Activated T-cell treated with anti-CD3 and anti-CD28 coated beads, Interleukin-2, amount 50 U/mL, for 1 hour (primary cell): ENCODE results near the gene TMEM125.

ENCODE experiments used
- DNase-seq: peaks from one replicate; pipeline ENCODE4 v3.0.0-alpha.2; 2020

The TMEM125 gene

DNA sequence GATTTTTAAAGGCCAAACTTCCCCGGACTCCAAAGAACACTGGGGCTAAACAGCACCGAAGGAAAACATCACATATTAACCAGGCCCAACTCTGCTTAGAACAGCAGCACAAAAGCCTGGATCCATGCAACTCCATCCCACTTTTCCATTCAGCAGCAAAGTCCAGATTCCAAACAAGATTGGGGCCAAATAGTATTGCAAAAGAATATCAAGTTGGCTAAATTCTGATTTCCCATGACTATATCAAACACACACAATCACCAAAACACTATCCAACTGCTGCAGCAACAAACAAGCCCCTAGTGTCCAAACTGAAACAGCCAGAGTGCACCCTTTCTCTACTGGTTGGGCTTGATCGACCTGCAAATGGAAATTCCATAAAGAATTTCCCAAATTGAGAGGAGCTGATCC lies 19.4 kb upstream of the TMEM125 start:
- no peak for DNase-seq

DNA sequence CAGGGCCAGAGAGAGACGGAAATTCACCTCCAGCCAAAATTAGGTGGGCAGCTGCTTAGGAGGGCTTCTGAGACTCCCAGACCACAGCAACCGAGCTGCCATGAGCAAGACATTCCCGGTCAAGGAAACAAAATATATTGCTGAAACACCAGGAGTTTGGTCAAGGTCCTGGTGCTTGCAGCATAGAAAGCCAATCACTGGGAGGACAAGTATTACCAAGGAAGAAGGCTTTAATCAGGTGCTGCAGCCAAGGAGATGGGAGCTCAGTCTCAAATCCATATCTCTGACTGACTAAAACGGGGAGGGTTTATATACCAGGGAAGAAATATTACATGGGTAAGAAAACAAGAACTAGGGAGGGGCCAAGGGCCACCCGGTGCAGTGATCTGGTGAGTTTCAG lies 18.8 kb upstream of the TMEM125 start:
- no peak for DNase-seq

DNA sequence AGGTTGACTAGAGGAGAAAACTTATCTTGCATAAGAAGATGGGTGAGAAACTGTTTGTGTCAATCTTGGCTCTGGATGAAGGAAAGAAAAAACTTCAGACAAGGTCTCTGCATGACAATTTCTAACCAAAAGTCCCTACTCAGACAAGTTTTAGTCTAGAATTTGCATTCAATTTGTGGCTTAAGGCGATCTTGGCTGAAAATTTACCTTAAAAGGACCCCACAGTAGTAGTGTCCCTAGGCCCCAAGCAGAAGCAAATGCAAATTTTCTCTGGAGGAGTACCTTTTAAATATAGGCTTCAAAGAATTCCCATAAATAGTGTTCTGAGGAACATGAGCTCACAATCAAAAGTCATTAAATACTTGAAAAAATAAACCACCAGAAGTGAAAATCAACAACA lies 17.6 kb upstream of the TMEM125 start:
- no peak for DNase-seq

DNA sequence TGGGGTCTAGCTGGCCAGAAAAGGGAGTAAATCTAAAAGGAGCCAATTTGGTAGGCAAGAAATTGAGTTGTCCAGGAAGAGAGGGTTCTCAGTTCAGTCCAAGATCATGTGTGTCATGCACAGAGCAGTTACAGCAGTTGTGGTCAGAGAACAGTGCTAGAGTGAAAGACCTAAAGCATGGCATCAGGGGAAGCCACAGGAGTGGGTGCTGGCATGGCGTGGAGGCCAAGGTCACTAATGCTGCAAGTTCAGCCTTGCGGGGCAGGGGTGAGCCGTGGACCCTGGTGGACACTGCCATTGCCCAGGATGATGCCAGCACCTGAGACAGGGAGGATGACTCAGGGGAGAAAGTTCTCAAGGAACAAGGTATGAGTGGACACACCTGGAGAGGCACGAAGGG lies 16.6 kb upstream of the TMEM125 start:
- DNase-seq: no peak

DNA sequence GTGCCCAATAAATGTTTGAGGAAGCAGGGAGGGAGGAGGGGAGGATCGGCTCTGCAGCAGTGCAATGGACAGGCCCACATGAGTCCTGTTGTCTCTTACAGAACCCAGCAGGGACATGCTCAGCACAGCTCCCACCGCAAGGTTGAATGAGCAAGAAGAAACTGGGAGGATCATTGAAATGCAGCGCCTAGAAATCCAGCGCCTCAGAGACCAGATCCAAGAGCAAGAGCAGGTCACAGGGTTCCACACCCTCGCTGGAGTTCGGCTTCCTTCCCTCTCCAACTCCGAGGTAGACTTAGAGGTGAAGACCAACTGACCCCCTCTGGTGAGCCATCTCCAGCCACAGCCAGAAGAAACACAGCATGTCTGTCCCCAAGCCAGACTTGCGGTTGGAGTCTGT lies 15.9 kb upstream of the TMEM125 start:
- DNase-seq: no peak

DNA sequence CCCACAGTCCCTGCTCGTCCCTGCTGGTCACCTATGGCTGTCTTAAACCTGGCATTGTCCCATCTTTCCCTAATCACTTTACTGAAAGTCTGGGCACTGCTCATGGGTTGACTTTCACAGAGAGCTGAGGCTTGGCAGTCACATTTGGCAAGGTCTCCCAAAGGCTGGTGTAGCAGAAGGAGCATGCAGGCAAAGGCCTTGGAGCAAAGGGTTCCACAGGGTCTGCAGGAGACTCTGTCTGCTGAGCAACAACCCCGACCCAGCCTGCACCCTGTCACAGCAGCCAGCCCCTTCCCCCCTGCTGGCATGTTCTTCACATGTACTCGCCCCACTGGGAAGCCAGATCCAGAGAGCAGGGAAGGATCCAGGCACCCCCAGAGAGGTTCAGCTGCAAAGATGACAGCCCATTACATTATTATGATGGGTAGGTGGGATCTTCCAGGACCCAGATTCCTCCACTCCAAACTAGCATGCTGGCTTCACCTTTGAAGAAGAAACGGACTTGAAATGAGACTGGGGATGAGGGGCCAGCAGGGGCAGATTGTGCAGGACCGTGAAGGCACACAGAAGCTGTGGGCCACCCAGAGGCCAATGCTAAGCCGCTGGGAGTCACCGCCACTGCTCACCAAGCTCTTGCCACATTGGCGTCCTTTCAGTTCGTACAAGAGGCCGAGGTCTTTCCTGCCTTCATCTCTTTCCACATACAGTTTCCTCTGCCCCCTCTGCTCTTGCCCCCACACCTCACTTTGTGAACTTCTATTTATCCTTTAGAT lies 14.2 kb upstream of the TMEM125 start:
- DNase-seq: no peak

DNA sequence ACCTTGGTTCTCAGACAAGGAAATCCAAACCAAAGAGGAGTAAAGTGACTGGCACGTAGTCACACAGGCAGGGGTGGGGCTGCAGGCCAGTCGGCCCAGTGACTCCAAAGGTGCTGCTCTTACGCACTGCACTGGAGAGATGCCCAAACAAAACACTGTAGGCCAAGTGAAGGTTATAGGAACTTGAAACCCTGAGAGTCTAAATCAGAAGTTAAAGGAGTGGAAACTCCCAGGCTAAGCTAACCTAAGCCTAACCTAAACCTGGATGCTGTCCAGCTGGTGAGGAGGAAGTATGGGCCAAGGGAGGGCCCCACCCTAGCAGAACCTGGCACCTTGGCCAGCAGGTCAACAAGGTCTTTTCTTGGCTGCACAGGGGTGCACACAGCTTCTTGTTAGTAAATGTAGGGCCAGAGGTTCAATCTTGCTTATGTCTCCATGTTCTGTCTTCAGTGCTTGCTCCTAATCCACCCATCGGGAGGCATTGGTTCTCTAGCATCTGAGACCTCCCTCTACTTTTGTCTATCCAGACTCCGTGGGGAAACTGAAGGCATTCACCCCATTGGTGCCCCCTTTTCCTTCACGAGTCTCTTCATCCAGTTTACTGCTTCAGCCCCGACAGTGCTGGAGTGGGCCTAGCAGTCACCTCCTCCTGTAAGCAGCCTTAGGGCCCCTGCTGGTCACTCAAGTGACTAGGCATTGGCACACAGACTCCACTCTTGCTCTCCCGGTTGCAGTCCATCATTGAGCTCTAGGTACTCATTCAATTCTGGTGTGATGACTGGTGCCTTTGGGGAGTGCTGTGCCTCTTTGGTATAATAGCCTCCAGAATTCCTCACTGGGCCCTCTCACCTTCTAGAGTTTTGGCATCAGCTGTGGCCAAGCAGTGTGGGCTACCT lies 12.9 kb upstream of the TMEM125 start:
- DNase-seq: no peak

DNA sequence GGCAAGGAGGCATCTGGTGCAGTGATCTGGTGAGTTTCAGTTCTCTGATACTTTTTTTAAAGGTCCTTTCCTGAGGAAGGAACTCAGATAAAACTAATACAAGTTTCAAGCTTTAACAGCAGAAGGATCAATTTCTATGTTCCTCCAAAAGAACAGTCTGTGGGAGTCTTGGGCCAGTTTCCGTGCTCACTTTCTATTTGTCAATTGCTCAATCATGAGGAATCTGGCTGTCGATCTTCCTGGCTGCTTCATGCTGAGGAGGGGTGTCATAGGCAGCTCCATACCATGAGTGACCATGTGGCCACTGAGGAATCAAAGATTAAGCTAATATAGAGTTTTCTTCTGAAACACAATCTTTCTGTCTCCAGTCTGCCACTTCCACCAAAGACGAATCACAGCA lies 11.4 kb upstream of the TMEM125 start:
- DNase-seq: no peak

DNA sequence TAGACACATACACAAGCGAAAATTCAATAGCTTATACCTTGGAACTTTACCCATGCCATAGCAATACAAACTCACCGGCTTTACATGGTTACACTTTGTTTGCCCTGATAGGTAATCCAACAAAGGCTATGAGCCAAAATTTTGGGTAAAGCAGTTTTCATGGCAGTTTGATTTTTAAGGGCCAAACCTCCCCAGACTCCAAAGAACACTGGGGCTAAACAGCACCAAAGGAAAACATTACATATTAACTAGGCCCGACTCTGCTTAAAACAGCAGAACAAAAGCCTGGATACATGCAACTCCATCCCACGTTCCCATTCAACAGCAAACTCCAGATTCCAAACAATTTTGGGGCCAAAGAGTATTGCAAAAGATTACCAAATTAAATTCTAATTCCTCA lies 4.4 kb upstream of the TMEM125 start:
- no peak for DNase-seq

DNA sequence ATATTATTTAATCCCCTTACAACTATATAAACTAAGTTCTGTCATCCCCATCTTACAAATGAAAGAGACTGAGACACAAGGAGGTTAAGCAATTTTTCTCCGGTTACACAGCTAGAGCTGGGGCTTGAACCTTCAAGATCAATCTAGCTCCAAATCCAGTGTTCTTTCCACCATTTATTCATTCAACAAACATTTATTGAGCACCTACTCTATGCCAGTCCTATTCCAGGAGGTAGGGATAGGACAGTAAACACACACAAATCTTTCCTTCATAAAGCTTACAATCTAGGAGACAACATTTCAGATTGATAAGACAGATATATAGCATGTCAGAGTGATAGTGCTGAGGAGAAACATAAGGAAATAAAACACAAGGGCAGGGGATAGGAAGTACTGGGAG lies 2.9 kb upstream of the TMEM125 start:
- DNase-seq: no peak

DNA sequence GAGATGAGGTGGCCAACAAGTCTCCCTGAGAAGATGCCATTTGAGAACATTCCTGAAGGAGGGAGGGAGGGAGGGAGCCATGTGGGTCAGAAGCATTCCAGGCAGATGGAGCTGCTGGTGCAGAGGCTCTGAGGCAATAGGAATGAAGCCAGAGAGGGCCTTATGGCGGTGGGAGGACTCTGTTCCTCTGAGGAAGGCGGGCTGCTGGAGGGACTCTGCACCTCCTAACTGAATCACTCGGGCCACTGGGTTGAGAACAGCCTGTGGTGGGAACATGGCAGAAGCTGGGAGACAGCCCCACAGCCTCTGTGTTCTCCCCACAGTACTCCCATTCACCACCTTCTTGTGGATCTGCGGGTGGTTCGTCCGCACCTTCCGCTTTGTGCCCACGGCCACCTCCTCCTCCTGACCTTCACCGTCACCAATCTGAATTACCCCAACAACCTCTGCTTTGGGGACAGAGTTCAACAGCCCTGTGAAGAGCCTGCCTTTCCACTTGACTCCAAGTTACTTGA lies 2.4 kb upstream of the TMEM125 start:
- no peak for DNase-seq

DNA sequence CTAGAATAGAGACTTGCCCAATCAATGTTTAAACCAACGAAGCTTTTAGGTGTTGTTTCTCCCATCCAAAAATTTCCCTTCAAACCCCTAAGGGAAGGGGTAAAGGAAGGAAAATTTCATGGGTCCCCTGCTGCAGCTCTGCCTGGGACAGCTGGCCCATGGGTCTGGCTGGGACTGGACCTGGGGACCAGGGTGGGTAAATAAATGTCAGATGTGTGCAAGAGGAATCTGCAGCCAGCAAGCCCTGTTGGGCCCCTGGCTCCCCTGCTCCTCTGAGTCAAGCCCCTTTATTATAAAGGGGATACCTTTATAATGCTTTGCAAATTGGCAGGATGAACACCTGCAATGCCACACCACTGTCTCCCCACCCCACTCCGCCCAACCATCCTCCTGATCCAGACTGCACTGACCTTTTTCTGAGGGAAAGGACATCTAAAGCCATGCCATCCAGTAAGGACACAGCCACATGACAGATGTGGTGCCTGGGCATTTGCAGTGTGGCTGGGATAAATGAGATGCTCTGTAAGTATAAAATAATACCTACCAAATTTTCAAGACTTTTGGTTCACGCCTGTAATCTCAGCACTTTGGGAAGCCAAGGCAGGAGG lies 1.9 kb upstream of the TMEM125 start:
- no peak for DNase-seq

DNA sequence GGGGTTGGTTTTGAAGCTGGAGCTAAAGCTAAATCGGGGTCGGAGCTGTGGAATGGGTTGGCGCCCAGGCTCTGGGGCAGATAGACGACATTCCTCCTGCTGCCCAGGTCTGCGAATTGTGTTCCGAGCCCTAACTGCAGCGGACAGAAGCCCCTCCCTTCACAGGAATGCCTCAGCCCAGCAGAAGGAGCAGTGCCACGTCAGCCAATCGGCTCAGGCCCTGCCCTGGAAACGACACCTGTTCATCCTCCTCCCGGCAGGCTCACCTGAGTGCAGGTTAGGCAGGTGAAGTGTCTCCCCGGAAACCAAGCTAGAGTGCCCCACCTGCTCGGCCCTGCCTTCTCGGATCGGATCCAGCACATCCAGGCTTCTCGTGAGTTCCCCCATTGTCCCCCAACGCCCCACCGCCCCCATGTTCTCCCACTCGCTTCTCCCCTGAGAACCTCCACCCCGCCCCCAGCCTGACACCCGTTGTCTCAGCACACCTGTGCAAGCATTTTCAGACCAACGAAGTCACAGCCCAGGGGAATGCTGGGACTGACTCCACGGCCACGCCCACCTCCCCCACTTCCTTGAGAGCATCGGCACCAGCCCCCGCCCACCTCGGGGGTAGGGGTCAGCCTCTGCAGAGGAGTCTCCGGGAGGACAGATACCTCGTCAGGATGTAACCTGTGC lies 775 bp downstream of the TMEM125 start:
- DNase-seq: no peak

DNA sequence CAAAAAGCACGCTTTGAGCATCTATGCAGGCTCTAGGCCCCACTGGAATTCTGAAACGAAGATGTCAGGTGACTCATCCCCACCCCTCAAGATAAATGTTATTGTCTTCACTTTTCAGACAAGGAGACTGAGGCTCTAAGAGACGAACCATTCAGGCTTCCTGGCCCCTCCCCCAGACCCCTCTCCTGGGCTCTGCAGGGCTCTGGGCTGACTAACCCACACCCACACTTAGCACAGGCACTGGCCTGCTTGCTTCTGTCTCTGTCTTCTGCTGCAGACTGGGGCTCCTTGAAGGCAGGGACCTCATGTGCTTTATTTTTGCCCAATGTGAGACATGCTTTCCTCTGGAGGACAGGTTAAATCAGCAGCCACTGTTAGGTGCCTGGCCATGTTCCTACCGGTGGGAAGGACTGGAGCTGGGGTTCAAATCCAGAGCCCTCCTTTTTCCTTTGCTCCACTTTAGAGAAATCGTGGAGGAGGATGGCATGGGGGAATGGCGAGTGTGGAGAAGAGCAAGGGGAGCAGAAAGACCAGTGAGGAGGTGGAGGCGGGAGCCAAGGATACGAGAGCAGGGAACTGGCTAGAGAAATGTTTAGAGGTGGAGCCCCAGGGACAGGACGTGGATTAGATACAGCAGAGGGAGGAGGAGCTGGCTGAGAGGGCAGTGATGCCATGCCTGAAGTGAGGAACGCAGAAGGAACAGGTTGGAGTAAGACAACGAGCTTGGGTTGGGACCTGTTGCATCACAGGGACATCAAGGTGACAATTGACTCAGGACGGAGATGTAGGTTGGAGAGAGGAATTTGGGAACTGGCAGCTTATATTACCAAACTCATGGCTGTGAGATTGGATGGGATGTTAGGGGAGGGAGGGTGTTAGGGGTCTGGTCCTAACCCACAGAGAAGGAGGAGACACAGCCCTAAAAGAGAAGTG lies 1.7 kb downstream of the TMEM125 start:
- DNase-seq: no peak

DNA sequence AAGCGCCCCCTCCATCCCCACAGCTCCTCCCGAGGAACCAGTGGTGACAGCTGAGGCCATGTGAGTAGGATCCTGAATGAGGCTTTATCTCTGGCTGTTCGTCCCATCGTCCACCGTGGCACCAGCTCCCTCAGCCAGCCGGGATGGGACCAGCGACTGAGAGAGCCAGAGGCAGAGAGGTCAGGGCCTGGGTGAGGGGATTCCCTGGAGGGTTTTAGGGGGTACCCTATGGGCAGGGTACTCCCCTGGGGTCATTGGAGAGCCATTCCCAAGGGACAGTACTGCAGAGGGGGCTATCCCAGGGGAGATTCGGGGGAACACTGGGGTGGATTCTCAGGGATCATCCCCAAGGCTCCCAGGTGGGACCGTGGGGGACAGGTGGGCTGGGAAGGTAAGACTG lies 2.4 kb downstream of the TMEM125 start:
- no peak for DNase-seq

DNA sequence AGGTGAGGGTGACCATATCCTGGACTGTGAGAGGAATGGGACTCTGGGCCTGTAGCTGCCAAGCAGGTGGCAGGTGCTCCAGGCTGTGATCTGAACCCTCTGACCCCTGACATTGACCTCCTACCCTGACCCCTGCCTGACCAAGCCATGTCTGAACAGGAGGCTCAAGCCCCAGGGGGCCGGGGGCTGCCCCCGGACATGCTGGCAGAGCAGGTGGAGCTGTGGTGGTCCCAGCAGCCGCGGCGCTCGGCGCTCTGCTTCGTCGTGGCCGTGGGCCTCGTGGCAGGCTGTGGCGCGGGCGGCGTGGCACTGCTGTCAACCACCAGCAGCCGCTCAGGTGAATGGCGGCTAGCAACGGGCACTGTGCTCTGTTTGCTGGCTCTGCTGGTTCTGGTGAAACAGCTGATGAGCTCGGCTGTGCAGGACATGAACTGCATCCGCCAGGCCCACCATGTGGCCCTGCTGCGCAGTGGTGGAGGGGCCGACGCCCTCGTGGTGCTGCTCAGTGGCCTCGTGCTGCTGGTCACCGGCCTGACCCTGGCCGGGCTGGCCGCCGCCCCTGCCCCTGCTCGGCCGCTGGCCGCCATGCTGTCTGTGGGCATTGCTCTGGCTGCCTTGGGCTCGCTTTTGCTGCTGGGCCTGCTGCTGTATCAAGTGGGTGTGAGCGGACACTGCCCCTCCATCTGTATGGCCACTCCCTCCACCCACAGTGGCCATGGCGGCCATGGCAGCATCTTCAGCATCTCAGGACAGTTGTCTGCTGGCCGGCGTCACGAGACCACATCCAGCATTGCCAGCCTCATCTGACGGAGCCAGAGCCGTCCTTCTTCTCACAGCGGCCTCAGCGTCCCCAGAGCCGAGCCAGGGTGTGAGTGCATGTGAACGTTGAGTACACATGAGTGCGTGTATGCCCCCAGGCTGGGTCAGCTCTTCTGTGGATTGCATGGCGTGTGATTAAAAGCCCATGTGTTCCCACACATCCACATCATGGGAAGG lies 3.1 kb downstream of the TMEM125 start:
- DNase-seq: no peak

DNA sequence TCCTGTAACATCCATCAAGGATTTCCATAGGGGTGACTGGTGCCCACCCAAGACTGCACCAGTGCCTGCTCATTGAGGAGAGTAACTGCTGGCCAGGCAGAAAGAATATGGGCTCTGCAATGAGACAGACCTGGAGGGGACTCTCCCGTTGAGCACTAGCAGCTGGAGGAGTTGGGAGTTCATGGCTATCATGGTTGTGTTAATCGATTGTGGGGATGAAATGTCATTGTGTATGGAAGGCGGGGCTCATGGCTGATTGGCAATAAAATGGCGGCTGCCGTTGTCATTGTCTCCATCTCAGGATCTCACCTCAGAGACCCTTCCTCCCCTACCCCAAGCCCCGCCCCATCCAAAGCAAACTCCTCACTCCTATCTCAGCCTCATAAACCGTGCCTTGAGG lies 3.9 kb downstream of the TMEM125 start:
- DNase-seq: no peak

DNA sequence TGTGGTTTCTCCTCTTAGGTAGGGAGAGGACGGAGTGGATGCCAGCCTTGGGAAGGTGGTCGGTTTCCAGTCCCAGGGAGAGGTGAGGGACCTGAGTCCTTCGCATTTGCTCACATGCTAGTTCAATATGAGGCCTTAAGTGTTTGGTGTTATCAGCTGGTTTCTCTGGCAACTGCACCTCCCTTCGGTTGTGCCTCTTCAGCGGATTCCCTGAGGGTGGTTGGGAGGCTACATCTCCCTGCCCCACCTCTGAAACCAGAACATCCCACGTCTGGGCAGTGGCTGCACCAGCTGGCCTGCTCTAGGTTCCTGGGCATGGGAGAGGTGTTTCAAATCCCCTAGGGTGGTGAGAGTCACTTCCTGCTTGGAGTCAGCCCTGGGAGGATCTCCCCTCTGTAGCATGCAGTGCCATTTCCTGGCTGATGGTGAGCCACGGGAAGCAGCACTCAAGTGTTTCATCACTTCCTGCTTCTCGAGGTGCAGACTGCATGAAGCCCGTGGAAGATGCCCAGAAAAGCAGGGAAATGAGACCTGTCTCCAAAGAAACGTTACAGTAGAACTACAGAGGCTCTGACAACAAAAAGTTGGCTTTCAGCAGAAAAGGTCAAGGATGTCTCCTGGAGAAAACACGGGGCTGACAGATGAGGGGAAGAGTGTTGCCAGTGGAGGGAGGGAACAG lies 4.5 kb downstream of the TMEM125 start:
- DNase-seq: no peak

DNA sequence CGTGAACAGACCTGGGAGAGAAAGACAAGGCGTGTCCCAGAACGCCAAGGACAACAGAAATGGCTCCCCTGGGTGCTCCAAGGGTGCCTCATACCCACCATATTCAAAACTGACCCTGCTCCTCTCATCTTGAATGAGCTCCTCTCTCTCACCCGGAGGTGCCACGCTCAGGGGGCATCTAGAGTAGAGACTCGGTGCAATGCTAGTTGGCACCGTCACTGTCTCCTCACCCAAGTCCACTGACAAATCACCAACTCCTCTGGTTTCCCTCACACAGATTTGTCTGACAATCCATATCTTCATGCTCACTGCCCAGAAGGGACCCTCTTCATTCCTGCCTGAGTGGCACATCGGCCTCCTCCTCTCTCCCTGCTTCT lies 5.0 kb downstream of the TMEM125 start:
- DNase-seq: no peak
